Measurements from ENCODE around the gene TMEM87A.

Gene TMEM87A

DNA sequence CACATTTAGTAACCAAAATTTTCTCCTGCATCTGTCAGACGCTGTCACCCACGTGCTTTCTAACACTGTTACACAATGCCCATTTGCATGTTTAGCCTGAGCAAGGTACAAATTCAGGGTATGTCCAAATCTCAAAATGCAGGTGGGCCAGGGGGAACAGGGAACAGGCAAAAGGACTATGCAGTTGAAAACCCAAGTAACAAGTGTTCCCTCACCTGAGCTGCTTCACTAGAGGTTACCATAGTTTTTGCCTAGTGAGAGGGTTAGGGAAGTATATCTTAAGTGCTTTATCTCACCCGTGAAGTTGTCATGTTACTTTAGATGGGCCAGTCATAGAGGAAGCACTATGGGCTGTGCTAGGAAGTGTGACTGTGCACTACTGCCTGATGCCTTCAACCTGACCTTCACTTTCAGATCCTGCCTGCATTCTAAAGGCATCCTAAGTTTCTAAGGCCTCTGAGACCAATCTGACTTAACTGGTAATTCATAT is 6.0 kb upstream of the TMEM87A start:
- TF ChIP-seq FOXM1 (IDR thresholded peaks at IDR 0.05; ENCODE audit: borderline replicate concordance, low read depth): no peak
- no peak for TF ChIP-seq EP300 (IDR thresholded peaks at IDR 0.05; ENCODE audit: borderline replicate concordance)
- TF ChIP-seq TEAD4 (IDR thresholded peaks at IDR 0.05): no peak
- TF ChIP-seq TCF12 (IDR thresholded peaks at IDR 0.05; ENCODE audit: low read depth): no peak
- TF ChIP-seq NFIC (IDR thresholded peaks at IDR 0.05): no peak

DNA sequence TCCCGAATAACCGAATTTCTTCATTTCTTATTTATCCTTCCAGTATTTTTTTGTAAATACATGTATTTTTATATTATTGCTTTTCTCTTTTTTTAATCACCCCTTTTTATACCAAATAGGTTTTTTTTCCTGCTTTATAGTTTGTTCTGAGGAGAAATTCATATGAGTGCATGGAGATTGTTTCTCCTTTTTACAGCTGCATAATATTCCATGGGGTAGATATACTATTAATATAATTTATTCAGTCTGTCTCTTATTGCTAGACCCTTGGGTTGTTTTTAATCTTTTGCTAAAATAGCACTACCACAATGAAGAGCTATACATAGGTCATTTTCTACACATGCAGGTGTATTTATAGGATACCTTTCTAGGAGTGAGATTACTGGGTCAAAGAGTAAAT is 3.5 kb upstream of the TMEM87A start:
- TF ChIP-seq NFIC (IDR thresholded peaks at IDR 0.05) (no peak), TAF1 (IDR thresholded peaks at IDR 0.05; ENCODE audit: low read depth) (no peak), ZBTB7A (IDR thresholded peaks at IDR 0.05; ENCODE audit: low read depth) (no peak), CEBPB (IDR thresholded peaks at IDR 0.05) (no peak), RAD21 (IDR thresholded peaks at IDR 0.05; ENCODE audit: low read depth) (no peak), EGR1 (IDR thresholded peaks at IDR 0.05) (no peak), EP300 (IDR thresholded peaks at IDR 0.05; ENCODE audit: borderline replicate concordance) (no peak), FOXM1 (IDR thresholded peaks at IDR 0.05; ENCODE audit: borderline replicate concordance, low read depth) (no peak)
- TF ChIP-seq, protein P1, sequence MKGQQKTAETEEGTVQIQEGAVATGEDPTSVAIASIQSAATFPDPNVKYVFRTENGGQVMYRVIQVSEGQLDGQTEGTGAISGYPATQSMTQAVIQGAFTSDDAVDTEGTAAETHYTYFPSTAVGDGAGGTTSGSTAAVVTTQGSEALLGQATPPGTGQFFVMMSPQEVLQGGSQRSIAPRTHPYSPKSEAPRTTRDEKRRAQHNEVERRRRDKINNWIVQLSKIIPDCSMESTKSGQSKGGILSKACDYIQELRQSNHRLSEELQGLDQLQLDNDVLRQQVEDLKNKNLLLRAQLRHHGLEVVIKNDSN (IDR thresholded peaks at IDR 0.05): no peak

DNA sequence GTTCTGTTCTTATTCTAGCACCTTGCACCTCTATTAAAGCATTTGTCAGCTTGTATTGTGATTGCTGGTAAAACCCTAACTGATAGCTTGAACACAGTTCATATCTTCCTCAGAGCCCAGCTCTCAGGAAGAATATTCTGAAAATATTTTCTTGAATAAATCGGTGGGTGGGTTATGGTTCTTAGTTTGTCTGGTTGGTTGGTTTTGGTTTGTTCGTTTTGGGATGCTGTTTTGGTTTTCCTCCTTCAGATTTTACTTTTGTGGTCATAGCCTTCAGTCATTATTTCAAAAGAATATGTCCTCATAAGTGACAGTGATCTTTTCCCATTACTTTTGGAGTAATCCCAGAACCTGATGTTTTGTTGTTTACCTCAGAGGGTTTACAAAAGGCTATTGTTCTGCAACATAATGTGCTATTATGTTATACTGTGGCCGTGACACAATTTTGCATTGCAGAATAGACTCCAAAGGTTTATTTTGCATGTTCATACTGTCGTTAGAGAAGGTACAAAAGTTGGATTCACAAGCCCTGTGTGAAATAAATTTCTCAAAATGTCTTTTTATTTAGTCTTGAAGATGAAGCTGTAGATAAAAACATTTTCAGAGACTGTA is 2.7 kb upstream of the TMEM87A start:
- TF ChIP-seq CEBPB (IDR thresholded peaks at IDR 0.05) (no peak), TCF12 (IDR thresholded peaks at IDR 0.05; ENCODE audit: low read depth) (no peak), YY1 (IDR thresholded peaks at IDR 0.05; ENCODE audit: low read depth) (no peak), TAF1 (IDR thresholded peaks at IDR 0.05; ENCODE audit: low read depth) (no peak), RAD21 (IDR thresholded peaks at IDR 0.05; ENCODE audit: low read depth) (no peak), CREB1 (IDR thresholded peaks at IDR 0.05; ENCODE audit: low read depth) (no peak), TEAD4 (IDR thresholded peaks at IDR 0.05) (no peak)
- TF ChIP-seq, protein P2, sequence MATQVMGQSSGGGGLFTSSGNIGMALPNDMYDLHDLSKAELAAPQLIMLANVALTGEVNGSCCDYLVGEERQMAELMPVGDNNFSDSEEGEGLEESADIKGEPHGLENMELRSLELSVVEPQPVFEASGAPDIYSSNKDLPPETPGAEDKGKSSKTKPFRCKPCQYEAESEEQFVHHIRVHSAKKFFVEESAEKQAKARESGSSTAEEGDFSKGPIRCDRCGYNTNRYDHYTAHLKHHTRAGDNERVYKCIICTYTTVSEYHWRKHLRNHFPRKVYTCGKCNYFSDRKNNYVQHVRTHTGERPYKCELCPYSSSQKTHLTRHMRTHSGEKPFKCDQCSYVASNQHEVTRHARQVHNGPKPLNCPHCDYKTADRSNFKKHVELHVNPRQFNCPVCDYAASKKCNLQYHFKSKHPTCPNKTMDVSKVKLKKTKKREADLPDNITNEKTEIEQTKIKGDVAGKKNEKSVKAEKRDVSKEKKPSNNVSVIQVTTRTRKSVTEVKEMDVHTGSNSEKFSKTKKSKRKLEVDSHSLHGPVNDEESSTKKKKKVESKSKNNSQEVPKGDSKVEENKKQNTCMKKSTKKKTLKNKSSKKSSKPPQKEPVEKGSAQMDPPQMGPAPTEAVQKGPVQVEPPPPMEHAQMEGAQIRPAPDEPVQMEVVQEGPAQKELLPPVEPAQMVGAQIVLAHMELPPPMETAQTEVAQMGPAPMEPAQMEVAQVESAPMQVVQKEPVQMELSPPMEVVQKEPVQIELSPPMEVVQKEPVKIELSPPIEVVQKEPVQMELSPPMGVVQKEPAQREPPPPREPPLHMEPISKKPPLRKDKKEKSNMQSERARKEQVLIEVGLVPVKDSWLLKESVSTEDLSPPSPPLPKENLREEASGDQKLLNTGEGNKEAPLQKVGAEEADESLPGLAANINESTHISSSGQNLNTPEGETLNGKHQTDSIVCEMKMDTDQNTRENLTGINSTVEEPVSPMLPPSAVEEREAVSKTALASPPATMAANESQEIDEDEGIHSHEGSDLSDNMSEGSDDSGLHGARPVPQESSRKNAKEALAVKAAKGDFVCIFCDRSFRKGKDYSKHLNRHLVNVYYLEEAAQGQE (IDR thresholded peaks at IDR 0.05; ENCODE audit: low read depth): no peak
- TF ChIP-seq, protein P3, sequence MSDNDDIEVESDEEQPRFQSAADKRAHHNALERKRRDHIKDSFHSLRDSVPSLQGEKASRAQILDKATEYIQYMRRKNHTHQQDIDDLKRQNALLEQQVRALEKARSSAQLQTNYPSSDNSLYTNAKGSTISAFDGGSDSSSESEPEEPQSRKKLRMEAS (IDR thresholded peaks at IDR 0.05): no peak

DNA sequence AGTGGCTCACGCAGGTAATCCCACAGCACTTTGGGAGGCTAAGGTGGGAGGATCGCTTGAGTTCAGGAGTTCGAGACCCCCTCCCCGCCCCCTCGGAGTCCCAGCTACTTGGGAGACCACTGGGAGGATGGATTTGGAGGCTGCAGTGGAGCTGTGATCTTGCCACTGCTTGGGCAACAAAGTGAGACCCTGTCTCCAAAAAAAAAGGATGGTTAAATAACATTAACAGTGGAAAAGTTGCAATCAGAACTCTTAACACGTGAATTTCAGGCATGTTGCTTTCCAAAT is 1.4 kb upstream of the TMEM87A start:
- TF ChIP-seq RAD21 (IDR thresholded peaks at IDR 0.05; ENCODE audit: low read depth): no peak
- TF ChIP-seq, protein P2 (IDR thresholded peaks at IDR 0.05; ENCODE audit: low read depth): no peak
- TF ChIP-seq, protein P1 (IDR thresholded peaks at IDR 0.05): no peak

DNA sequence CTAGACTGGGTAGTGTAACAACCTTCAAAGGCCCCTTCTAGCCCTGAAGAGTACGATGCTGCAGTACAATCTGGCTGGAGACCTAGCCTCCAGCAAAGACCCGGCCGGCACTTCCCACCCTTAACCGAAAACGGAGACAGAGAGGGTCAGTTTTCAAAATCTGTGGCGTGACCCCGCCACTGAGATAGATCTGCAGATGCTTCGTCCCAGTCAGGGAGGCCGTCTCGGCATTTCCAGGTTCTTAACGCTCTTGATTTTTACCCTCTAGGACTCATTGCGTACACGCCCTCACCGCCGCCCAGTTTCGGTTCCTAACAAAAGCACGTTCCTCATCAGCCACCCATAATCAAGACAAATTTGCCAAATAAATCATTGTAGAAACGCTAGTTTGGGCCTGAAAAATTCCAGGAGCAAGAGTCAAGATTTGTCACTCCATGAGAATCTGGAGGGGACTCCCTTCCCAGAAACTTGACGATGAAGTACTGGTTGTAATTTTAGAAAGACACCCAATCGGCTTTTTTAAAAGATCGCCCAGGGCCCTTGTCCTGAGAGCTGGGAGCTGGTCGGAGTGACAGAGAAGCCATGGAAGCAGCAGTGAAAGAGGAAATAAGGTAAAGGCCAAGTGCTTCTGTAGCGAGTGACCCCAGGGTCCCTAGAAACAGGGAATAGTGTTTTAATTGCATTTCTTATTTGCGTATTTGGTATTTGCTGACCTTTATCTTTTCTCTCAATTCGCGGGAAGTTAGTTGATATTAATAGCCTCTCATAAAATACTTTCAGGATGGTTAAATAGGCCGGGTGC is 868 bp upstream of the TMEM87A start:
- TF ChIP-seq EGR1 (IDR thresholded peaks at IDR 0.05): no peak
- no peak for TF ChIP-seq FOXM1 (IDR thresholded peaks at IDR 0.05; ENCODE audit: borderline replicate concordance, low read depth)
- no peak for TF ChIP-seq CREB1 (IDR thresholded peaks at IDR 0.05; ENCODE audit: low read depth)

DNA sequence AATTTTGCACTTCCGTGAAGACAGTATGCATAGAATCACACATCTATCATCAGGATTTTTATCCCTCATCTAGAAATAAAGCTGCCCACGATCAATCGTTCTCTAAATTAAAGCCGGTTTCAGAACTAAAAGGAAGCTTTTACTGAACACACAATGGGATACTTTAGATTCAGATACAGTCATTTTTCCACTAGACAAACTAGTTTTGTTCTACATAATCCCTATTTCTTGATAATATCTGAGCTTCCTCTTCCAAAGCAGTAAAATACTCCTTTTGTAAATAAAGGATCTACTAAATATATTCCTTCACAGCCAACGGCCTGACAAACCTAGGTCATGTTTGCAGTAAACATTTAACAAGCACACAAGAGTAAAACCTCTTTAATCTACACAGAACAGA is 2.2 kb downstream of the TMEM87A start:
- TF ChIP-seq FOXM1 (IDR thresholded peaks at IDR 0.05; ENCODE audit: borderline replicate concordance, low read depth) (no peak), ZBTB7A (IDR thresholded peaks at IDR 0.05; ENCODE audit: low read depth) (no peak), TEAD4 (IDR thresholded peaks at IDR 0.05) (no peak), RAD21 (IDR thresholded peaks at IDR 0.05; ENCODE audit: low read depth) (no peak), TCF12 (IDR thresholded peaks at IDR 0.05; ENCODE audit: low read depth) (no peak), YY1 (IDR thresholded peaks at IDR 0.05; ENCODE audit: low read depth) (no peak), EP300 (IDR thresholded peaks at IDR 0.05; ENCODE audit: borderline replicate concordance) (no peak), CEBPB (IDR thresholded peaks at IDR 0.05) (no peak), CREB1 (IDR thresholded peaks at IDR 0.05; ENCODE audit: low read depth) (no peak), EGR1 (IDR thresholded peaks at IDR 0.05) (no peak), NFIC (IDR thresholded peaks at IDR 0.05) (no peak), TAF1 (IDR thresholded peaks at IDR 0.05; ENCODE audit: low read depth) (no peak)
- TF ChIP-seq, protein P2 (IDR thresholded peaks at IDR 0.05; ENCODE audit: low read depth): no peak
- TF ChIP-seq, protein P3 (IDR thresholded peaks at IDR 0.05): no peak
- TF ChIP-seq, protein P1 (IDR thresholded peaks at IDR 0.05): no peak
